Calu3 (cell line): ENCODE data around the gene GRM1. TPM values are rescaled to one million over a fixed set of nuclear protein-coding genes. Genes with fewer than 3 reads are reported as not detected.

ENCODE experiments used
- BruUV-seq: library from RNA; stranded (reverse); fragments of 400-500 nt; replicated peaks from 2 replicates; lab custom pipeline; 2021; lab: Mats Ljungman, UMichigan
- CTCF ChIA-PET: fragments of 300-600 bp; sonication (Branson Sonifier 250); formaldehyde crosslinking; loops from one replicate; lab custom pipeline; 2022; ENCODE audit warnings: antibody characterized with exemption; lab: Charles Lee
- DNase-seq: peaks from one replicate; pipeline ENCODE4 v3.0.0; 2022
- H3K27ac Mint-ChIP-seq: one replicate; pipeline ENCODE4 v1.8.0; 2022; ENCODE audit warnings: mixed read lengths; ENCODE audit not compliant: unreplicated experiment
- H3K27me3 Mint-ChIP-seq: one replicate; pipeline ENCODE4 v1.8.0; 2022; ENCODE audit warnings: mixed read lengths; ENCODE audit not compliant: unreplicated experiment
- H3K36me3 Mint-ChIP-seq: one replicate; pipeline ENCODE4 v1.8.0; 2022; ENCODE audit warnings: mild to moderate bottlenecking, moderate library complexity, mixed read lengths; ENCODE audit not compliant: insufficient read depth, unreplicated experiment
- H3K4me1 Mint-ChIP-seq: one replicate; pipeline ENCODE4 v1.8.0; 2022; ENCODE audit warnings: mild to moderate bottlenecking, low read depth, mixed read lengths; ENCODE audit not compliant: unreplicated experiment
- H3K4me3 Mint-ChIP-seq: one replicate; pipeline ENCODE4 v1.8.0; 2022; ENCODE audit warnings: mild to moderate bottlenecking, low read depth, moderate library complexity, mixed read lengths; ENCODE audit not compliant: unreplicated experiment
- H3K9me3 Mint-ChIP-seq: one replicate; pipeline ENCODE4 v1.8.0; 2022; ENCODE audit warnings: low read depth, mixed read lengths; ENCODE audit not compliant: unreplicated experiment
- intact Hi-C: fragments of 100-400 bp; cut with micrococcal nuclease; formaldehyde crosslinking; loops from one replicate; pipeline ENCODE4 v1.10.0; 2022; ENCODE audit not compliant: unreplicated experiment
- total RNA-seq: library from RNA; stranded (reverse); gene quantifications from 2 replicates; pipeline ENCODE4 v1.2.3, GENCODE V29; 2022
- TF ChIP-seq, protein P1 (sequence below): fragments of 200-600 bp; IDR thresholded peaks from one replicate; pipeline ENCODE4 v1.8.0; 2022; ENCODE audit warnings: antibody characterized with exemption; ENCODE audit not compliant: unreplicated experiment

Gene GRM1
- total RNA-seq, 1 experiment from 2014 or later: not detected

DNA sequence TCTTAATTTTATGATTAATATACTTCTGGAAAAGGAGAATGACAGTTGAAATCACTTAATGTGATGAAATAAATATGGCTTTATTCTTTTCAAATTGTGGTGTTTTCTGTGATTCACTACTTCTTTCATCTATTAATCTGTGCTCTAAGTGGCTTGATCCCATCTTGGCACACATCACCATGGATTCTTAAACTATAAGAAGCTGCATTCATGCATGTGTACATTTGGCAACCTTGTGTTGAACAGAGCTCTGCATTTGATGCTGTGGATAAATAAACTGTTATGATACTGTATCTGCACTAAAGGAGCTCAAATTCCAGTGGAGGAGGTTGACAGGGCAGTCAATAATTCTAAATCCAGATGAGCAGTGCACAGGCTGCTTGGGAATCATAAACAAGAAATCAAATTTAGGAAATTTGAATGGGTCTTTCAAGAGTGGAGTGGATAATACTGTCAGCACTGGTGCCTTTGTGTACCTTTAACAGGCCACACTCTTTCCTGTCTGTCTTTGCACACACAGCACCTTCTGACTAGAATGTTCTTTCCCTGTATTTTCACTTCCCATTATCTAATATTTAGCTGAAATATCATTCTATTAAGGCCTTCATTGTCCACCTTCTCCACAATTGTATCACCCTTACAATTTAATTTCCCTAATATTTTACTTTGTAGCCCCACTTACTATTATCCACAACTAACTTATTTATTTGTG lies 252.9 kb downstream of the GRM1 start:
- Mint-ChIP-seq H3K27ac (no peak overlapping the region), H3K4me3 (no peak overlapping the region), H3K4me1 (no peaks in the 10 kb centered on the region), H3K9me3 (no peaks in the 10 kb centered on the region), H3K27me3 (no peaks in the 10 kb centered on the region), H3K36me3 (no peaks in the 10 kb centered on the region)
- no peak for DNase-seq
- CTCF ChIA-PET: no interaction called here
- no TSS peak for BruUV-seq
- TF ChIP-seq, protein P1, sequence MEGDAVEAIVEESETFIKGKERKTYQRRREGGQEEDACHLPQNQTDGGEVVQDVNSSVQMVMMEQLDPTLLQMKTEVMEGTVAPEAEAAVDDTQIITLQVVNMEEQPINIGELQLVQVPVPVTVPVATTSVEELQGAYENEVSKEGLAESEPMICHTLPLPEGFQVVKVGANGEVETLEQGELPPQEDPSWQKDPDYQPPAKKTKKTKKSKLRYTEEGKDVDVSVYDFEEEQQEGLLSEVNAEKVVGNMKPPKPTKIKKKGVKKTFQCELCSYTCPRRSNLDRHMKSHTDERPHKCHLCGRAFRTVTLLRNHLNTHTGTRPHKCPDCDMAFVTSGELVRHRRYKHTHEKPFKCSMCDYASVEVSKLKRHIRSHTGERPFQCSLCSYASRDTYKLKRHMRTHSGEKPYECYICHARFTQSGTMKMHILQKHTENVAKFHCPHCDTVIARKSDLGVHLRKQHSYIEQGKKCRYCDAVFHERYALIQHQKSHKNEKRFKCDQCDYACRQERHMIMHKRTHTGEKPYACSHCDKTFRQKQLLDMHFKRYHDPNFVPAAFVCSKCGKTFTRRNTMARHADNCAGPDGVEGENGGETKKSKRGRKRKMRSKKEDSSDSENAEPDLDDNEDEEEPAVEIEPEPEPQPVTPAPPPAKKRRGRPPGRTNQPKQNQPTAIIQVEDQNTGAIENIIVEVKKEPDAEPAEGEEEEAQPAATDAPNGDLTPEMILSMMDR: no peak
- intact Hi-C loops: no loop called here

DNA sequence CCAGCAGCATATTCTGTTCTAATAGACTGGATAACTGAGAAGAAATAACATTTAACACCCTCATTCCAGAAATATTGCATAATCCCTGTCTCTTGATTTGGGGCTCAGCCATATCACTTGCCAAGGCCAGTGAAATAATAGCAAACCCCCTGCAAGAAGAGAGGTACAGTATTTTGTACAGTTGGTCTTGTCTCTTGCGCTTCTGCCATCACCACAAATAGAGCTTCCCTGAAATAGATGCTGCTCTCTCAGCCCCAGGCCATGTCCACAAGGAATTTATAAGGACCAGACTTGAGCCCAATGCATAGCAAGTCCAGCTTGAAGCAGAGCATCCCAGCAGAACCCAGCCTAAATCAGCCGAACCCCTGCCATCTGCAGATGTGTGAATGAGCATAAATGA lies 254.0 kb downstream of the GRM1 start:
- TF ChIP-seq, protein P1: no peak
- Mint-ChIP-seq H3K36me3 (no peaks in the 10 kb centered on the region), H3K9me3 (no peaks in the 10 kb centered on the region), H3K27ac (no peak overlapping the region), H3K4me1 (no peaks in the 10 kb centered on the region), H3K4me3 (no peak overlapping the region), H3K27me3 (no peaks in the 10 kb centered on the region)
- BruUV-seq: no TSS peak
- intact Hi-C loops: no loop called here
- DNase-seq: no peak
- CTCF ChIA-PET: interaction anchor here (0.6 kb wide), 1 partner anchor 1634 kb away, joined by 3 read pairs; no protein-coding TSS in a partner anchor

DNA sequence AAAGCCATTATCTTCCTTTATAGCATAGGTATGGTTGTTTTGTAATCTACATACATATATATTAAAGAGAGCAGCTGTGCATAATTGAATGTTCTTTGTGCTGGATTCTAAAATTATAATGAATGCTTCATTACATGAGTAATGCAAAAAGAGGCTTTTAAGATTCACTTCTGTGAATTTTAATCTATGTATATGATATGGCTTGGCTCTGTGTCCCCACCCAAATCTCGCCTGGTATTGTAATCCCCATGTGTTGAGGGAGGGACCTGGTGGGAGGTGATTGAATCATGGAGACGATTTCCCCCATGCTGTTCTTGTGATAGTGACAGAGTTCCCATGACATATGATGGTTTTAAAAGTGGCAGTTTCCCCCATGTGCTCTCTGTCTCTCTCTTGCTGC lies 255.4 kb downstream of the GRM1 start:
- CTCF ChIA-PET: no interaction called here
- H3K36me3 Mint-ChIP-seq: no peaks in the 10 kb centered on the region
- H3K4me3 Mint-ChIP-seq: no peak overlapping the region

DNA sequence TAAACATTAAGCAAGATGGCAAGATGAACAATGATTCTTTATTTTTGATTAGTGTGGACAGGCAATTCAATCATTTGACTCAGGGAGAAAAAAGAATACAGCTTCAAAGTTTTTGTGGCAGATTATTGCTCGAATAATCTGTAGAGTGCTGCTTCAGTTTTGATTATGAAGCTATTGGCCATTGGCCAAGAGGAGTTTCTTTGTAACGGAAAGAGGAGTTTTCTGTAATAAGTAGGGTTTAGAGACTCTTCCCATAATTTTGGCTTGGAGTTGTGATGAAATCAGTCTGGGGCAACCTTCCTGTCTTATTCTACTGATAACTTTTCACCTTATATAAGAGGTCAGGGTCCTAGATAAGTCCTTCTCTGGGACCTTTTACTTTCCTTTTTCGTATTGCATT lies 258.1 kb downstream of the GRM1 start:
- peaks cover 13% of the 10 kb centered on the region for H3K4me1 Mint-ChIP-seq
- no peaks in the 10 kb centered on the region for H3K27me3 Mint-ChIP-seq
- no peak overlapping the region for H3K27ac Mint-ChIP-seq
- H3K36me3 Mint-ChIP-seq: no peaks in the 10 kb centered on the region
- CTCF ChIA-PET: no interaction called here
- H3K9me3 Mint-ChIP-seq: no peaks in the 10 kb centered on the region
- H3K4me3 Mint-ChIP-seq: no peak overlapping the region
- intact Hi-C loops: no loop called here
- TF ChIP-seq, protein P1: no peak
- no peak for DNase-seq
- BruUV-seq: no TSS peak

More for the DNA sequence above, 255.4 kb downstream of the GRM1 start:
- Mint-ChIP-seq H3K4me1 (no peaks in the 10 kb centered on the region), H3K27ac (no peak overlapping the region), H3K9me3 (no peaks in the 10 kb centered on the region), H3K27me3 (no peaks in the 10 kb centered on the region)
- TF ChIP-seq, protein P1: no peak
- no TSS peak for BruUV-seq
- intact Hi-C loops: no loop called here
- no peak for DNase-seq
